22Rv1 (cell line): ENCODE results near the gene TMEM245.

Experiments
- ZFX ChIP-seq: fragments of 450-650 bp; IDR thresholded peaks from 2 replicates; pipeline ENCODE4 v1.6.1; 2017; ENCODE audit warnings: antibody characterized with exemption, borderline replicate concordance
- TF ChIP-seq, protein P1 (sequence below): fragments of 450-650 bp; IDR thresholded peaks from 2 replicates; pipeline ENCODE4 v1.5.1; 2017; ENCODE audit warnings: mild to moderate bottlenecking

DNA sequence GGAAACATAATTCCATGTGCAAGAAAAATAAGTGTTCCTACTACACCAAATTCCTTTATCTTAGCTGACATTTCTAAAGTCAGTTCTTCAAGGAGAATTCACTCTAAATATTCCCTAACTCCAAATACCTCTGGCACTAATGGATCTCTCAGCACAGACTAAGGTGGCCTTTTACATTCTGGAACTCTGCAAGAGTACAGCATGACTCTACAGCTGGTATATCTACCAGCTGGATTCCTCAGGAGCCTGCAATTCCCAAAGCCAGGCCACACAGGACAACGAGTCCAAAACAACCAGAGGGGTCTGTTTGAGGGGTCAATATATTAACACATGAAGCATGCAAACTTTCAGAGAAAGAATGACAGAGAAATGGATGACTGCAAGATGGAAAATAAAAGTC lies 27.2 kb downstream of the TMEM245 start:
- TF ChIP-seq, protein P1, sequence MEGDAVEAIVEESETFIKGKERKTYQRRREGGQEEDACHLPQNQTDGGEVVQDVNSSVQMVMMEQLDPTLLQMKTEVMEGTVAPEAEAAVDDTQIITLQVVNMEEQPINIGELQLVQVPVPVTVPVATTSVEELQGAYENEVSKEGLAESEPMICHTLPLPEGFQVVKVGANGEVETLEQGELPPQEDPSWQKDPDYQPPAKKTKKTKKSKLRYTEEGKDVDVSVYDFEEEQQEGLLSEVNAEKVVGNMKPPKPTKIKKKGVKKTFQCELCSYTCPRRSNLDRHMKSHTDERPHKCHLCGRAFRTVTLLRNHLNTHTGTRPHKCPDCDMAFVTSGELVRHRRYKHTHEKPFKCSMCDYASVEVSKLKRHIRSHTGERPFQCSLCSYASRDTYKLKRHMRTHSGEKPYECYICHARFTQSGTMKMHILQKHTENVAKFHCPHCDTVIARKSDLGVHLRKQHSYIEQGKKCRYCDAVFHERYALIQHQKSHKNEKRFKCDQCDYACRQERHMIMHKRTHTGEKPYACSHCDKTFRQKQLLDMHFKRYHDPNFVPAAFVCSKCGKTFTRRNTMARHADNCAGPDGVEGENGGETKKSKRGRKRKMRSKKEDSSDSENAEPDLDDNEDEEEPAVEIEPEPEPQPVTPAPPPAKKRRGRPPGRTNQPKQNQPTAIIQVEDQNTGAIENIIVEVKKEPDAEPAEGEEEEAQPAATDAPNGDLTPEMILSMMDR, result no peak
- TF ChIP-seq ZFX, result no peak
